Left colon (tissue), 2 donors: Measurements from ENCODE around the gene ADAMTS14. TPM values are rescaled to one million over a fixed set of nuclear protein-coding genes. Genes with fewer than 3 reads are reported as not detected.
"Not testable (repeated sequence)": the region's sequence is repeated elsewhere in the genome, so short reads cannot be mapped to it uniquely, and the experiment has no call there.

Experiments used
- ATAC-seq: fragments of 200-7000 bp; cut with Tn5 transposase; one replicate; pipeline ENCODE4 v1.9.1; 2020; ENCODE audit warnings: mild to moderate bottlenecking, moderate library complexity
- DNase-seq, 2 donors: peaks; one replicate each; pipeline ENCODE4 v3.0.0-alpha.2; 2020
- intact Hi-C, 2 donors: fragments of 100-400 bp; cut with DNase I in 1 of 2; cut with micrococcal nuclease in 1 of 2; formaldehyde crosslinking; loops; one replicate each; pipeline versions ENCODE4 v1.11.2 to v1.14.0; 2022; cut with DNase I, micrococcal nuclease
- total RNA-seq, 2 donors: library from RNA; stranded (reverse); fragmentation: NEBNext Ultra II Directional; extraction: Animal tissue kit (Norgen Biotek cat#: 25700); gene quantifications; one replicate each; pipeline ENCODE4 v1.2.1, GENCODE V29; 2021
- donor health status: DM: no; HTN: no; CAD: no.
- donor health status: DM: yes; HTN: yes; CAD: no.

The ADAMTS14 gene
- total RNA-seq, 2 donors from 2014 or later: 0.95 to 2.1 TPM

GRCh38 chr10:70651661-70652060 is 20.6 kb upstream of the ADAMTS14 start:
- DNase-seq (no peak), ATAC-seq (no peak)
- intact Hi-C loops: no loop called here

- intact Hi-C loops: no loop called here
- DNase-seq: no peak
- no peak for ATAC-seq
These were observed 19.3 kb upstream of the ADAMTS14 start for GRCh38 chr10:70652761-70653657.

- intact Hi-C loops: no loop called here
- ATAC-seq (no peak), DNase-seq (no peak)
These were observed 17.0 kb upstream of the ADAMTS14 start for GRCh38 chr10:70655316-70655715.

- DNase-seq (no peak), ATAC-seq (no peak)
These were observed 15.8 kb upstream of the ADAMTS14 start for GRCh38 chr10:70656489-70656888.

GRCh38 chr10:70657041-70657440 is 15.3 kb upstream of the ADAMTS14 start:
- intact Hi-C loops: no loop called here
- no peak for DNase-seq
- no peak for ATAC-seq

More at GRCh38 chr10:70656489-70656888, 15.8 kb upstream of the ADAMTS14 start:
- intact Hi-C loops: no loop called here

GRCh38 chr10:70658582-70659136 is 13.6 kb upstream of the ADAMTS14 start:
- intact Hi-C loops: no loop called here
- ATAC-seq (no peak), DNase-seq (no peak)

- ATAC-seq (no peak), DNase-seq (no peak)
- intact Hi-C loops: no loop called here
These were observed 13.0 kb upstream of the ADAMTS14 start for GRCh38 chr10:70659306-70659705.

GRCh38 chr10:70660722-70661121 is 11.6 kb upstream of the ADAMTS14 start:
- no peak for ATAC-seq
- intact Hi-C loops: no loop called here
- no peak for DNase-seq

GRCh38 chr10:70661623-70662361 is 10.5 kb upstream of the ADAMTS14 start:
- intact Hi-C loops: no loop called here
- DNase-seq (no peak), ATAC-seq (no peak)

- ATAC-seq (no peak), DNase-seq (no peak)
- intact Hi-C loops: no loop called here
These were observed 9.7 kb upstream of the ADAMTS14 start for GRCh38 chr10:70662362-70663220.

- DNase-seq, intact Hi-C loops, ATAC-seq: not testable (repeated sequence)
These were observed 8.6 kb upstream of the ADAMTS14 start for GRCh38 chr10:70663458-70664409.

GRCh38 chr10:70664702-70665195 is 7.6 kb upstream of the ADAMTS14 start:
- ATAC-seq (no peak), DNase-seq (no peak)
- intact Hi-C loops: no loop called here

GRCh38 chr10:70666960-70667798 is 5.1 kb upstream of the ADAMTS14 start:
- DNase-seq (no peak), ATAC-seq (no peak)
- intact Hi-C loops: no loop called here

GRCh38 chr10:70667818-70668217 is 4.5 kb upstream of the ADAMTS14 start:
- intact Hi-C loops: not testable (repeated sequence)

GRCh38 chr10:70668454-70668970 is 3.8 kb upstream of the ADAMTS14 start:
- intact Hi-C loops: no loop called here
- no peak for DNase-seq
- no peak for ATAC-seq

More at GRCh38 chr10:70667818-70668217, 4.5 kb upstream of the ADAMTS14 start:
- ATAC-seq, DNase-seq: not testable (repeated sequence)

- DNase-seq: no peak
- ATAC-seq: no peak
- intact Hi-C loops: no loop called here
These were observed 3.3 kb upstream of the ADAMTS14 start for GRCh38 chr10:70669015-70669414.
